HL-60 (cell line): Measurements from ENCODE around the gene DAP3.

ENCODE experiments used
- CTCF ChIP-seq: IDR thresholded peaks from one replicate; pipeline ENCODE4 v1.5.1; 2011; ENCODE audit warnings: low read length, control low read depth, inconsistent platforms; ENCODE audit not compliant: insufficient read depth
- GABPA ChIP-seq: IDR thresholded peaks from 2 replicates; pipeline ENCODE4 v1.6.1; 2012; ENCODE audit warnings: low read depth

- TF ChIP-seq CTCF (no peak), GABPA (no peak)
These were observed 28.1 kb downstream of the DAP3 start for GRCh38 chr1:155717041-155717440.
